Activated B cell treated with CpG ODN at 0.5 μM for 24 hours (primary cell): Measurements from ENCODE around the gene TRIP10. TPM values are rescaled to one million over a fixed set of nuclear protein-coding genes. Genes with fewer than 3 reads are reported as not detected.

Experiments used
- ATAC-seq: fragments of 200-7000 bp; cut with Tn5 transposase; one replicate; pipeline ENCODE4 v1.10.0; 2021; ENCODE audit warnings: low read depth, mild to moderate bottlenecking, moderate library complexity
- CTCF ChIA-PET: fragments of 350-600 bp; sonication (Branson Sonifier 250); formaldehyde crosslinking; loops from one replicate; lab custom pipeline; 2021; ENCODE audit warnings: antibody characterized with exemption; lab: Charles Lee
- POLR2A ChIA-PET: fragments of 350-600 bp; sonication (Branson Sonifier 250); formaldehyde crosslinking; loops from one replicate; lab custom pipeline; 2021; ENCODE audit warnings: antibody characterized with exemption; lab: Charles Lee
- DNase-seq: peaks from one replicate; pipeline ENCODE4 v3.0.0; 2022
- H3K27ac Mint-ChIP-seq: one replicate; pipeline ENCODE4 v1.8.0; 2020; ENCODE audit warnings: mixed read lengths
- H3K27me3 Mint-ChIP-seq: one replicate; pipeline ENCODE4 v1.8.0; 2021; ENCODE audit warnings: mixed read lengths
- H3K36me3 Mint-ChIP-seq: one replicate; pipeline ENCODE4 v1.8.0; 2021; ENCODE audit warnings: low read depth, mixed read lengths
- H3K4me1 Mint-ChIP-seq: one replicate; pipeline ENCODE4 v1.8.0; 2021; ENCODE audit warnings: mixed read lengths
- H3K4me3 Mint-ChIP-seq: one replicate; pipeline ENCODE4 v1.8.0; 2020; ENCODE audit warnings: mild to moderate bottlenecking, mixed read lengths
- H3K9me3 Mint-ChIP-seq: one replicate; pipeline ENCODE4 v1.8.0; 2020; ENCODE audit warnings: mixed read lengths
- CTCF ChIP-seq: fragments of 200-600 bp; IDR thresholded peaks from one replicate; pipeline ENCODE4 v1.8.0; 2022; ENCODE audit warnings: antibody characterized with exemption, mild to moderate bottlenecking
- intact Hi-C: fragments of 100-400 bp; cut with micrococcal nuclease; formaldehyde crosslinking; loops from one replicate; pipeline ENCODE4 v1.15.1; 2024
- total RNA-seq: library from RNA; stranded (reverse); gene quantifications from 2 replicates; pipeline ENCODE4 v1.2.3, GENCODE V29; 2022

The TRIP10 gene
- total RNA-seq, 1 donor from 2014 or later = 101 TPM

GRCh38 chr19:6750062-6750461 lies 10.6 kb downstream of the TRIP10 start:
- Mint-ChIP-seq H3K27me3 (no peaks in the 10 kb centered on the region), H3K36me3 (peaks cover 75% of the 10 kb centered on the region), H3K4me1 (peaks cover 19% of the 10 kb centered on the region), H3K9me3 (no peaks in the 10 kb centered on the region), H3K4me3 (no peak overlapping the region), H3K27ac (no peak overlapping the region)
- ATAC-seq (no peak), DNase-seq (no peak)
- ChIA-PET CTCF (no interaction called here), POLR2A (no interaction called here)
- no peak for TF ChIP-seq CTCF
- intact Hi-C loops = loop anchor here (5.0 kb wide), 2 partner anchors 378 to 468 kb away; partner anchors contain the start of gene ALKBH7

GRCh38 chr19:6751189-6751588 lies 11.7 kb downstream of the TRIP10 start:
- Mint-ChIP-seq H3K4me3 (no peak overlapping the region), H3K27me3 (no peaks in the 10 kb centered on the region), H3K36me3 (peaks cover 69% of the 10 kb centered on the region), H3K4me1 (peaks cover 20% of the 10 kb centered on the region), H3K27ac (no peak overlapping the region), H3K9me3 (no peaks in the 10 kb centered on the region)
- ATAC-seq (no peak), DNase-seq (no peak)
- intact Hi-C loops = loop anchor here (5.0 kb wide), 2 partner anchors 379 to 469 kb away; partner anchors contain the start of gene ALKBH7
- POLR2A ChIA-PET = interaction anchor here (0.5 to 1.0 kb wide), 2 partner anchors 13 to 52 kb away, joined by 4 read pairs; no protein-coding TSS in a partner anchor
- TF ChIP-seq CTCF = no peak
- CTCF ChIA-PET = no interaction called here

- Mint-ChIP-seq H3K36me3 (peaks cover 57% of the 10 kb centered on the region), H3K9me3 (no peaks in the 10 kb centered on the region), H3K4me3 (peak overlapping the region; percentile 87), H3K4me1 (peaks cover 29% of the 10 kb centered on the region), H3K27me3 (no peaks in the 10 kb centered on the region), H3K27ac (peak overlapping the region; percentile 82)
- POLR2A ChIA-PET = interaction anchor here (1.0 to 2.6 kb wide), 11 partner anchors 9 to 236 kb away, joined by 3 to 25 read pairs (median 3); partner anchors contain the start of genes TRIP10 and VAV1
- ATAC-seq (no peak), DNase-seq (no peak)
- CTCF ChIA-PET = interaction anchor here (1.0 to 2.4 kb wide), 3 partner anchors 14 to 51 kb away, joined by 3 to 12 read pairs (median 4); no protein-coding TSS in a partner anchor
- TF ChIP-seq CTCF = no peak
- intact Hi-C loops = loop anchor here (1.0 to 5.0 kb wide), 9 partner anchors 13 to 470 kb away; partner anchors contain the start of genes ALKBH7, SH2D3A, TRIP10 and VAV1
These were observed 13.0 kb downstream of the TRIP10 start for GRCh38 chr19:6752256-6753177.

- no peak for TF ChIP-seq CTCF
- Mint-ChIP-seq H3K27ac (peak overlapping the region; percentile 82), H3K4me3 (peak overlapping the region; percentile 87), H3K4me1 (peaks cover 33% of the 10 kb centered on the region), H3K27me3 (no peaks in the 10 kb centered on the region), H3K36me3 (peaks cover 52% of the 10 kb centered on the region), H3K9me3 (no peaks in the 10 kb centered on the region)
- POLR2A ChIA-PET = interaction anchor here (0.9 to 2.6 kb wide), 11 partner anchors 10 to 237 kb away, joined by 3 to 25 read pairs (median 3); partner anchors contain the start of genes TRIP10 and VAV1
- intact Hi-C loops = loop anchor here (1.0 to 5.0 kb wide), 9 partner anchors 14 to 471 kb away; partner anchors contain the start of genes ALKBH7, SH2D3A, TRIP10 and VAV1
- ATAC-seq (peak; percentile 93), DNase-seq (peak; percentile 91)
- CTCF ChIA-PET = interaction anchor here (1.0 to 2.4 kb wide), 4 partner anchors 15 to 237 kb away, joined by 3 to 12 read pairs (median 4); no protein-coding TSS in a partner anchor
These were observed 13.9 kb downstream of the TRIP10 start for GRCh38 chr19:6753178-6754031.
